ENCODE results near the gene FAM20B.

GRCh38 chr1:179090923-179091322, 65.2 kb downstream of the FAM20B start:
- TF ChIP-seq CTCF (IDR thresholded peaks at IDR 0.05) (no peak), EZH2 (IDR thresholded peaks at IDR 0.05; ENCODE audit: borderline replicate concordance, insufficient read depth, low read depth, low read length, poor library complexity, severe bottlenecking) (no peak)

All from B cell (primary cell).